LNCAP (cell line): ENCODE results near the gene LTB4R.

Experiments used
- TF ChIP-seq, protein P1 (sequence below): fragments of 450-650 bp; IDR thresholded peaks from 2 replicates; pipeline ENCODE4 v1.5.1; 2017; ENCODE audit warnings: mild to moderate bottlenecking

Gene LTB4R

DNA sequence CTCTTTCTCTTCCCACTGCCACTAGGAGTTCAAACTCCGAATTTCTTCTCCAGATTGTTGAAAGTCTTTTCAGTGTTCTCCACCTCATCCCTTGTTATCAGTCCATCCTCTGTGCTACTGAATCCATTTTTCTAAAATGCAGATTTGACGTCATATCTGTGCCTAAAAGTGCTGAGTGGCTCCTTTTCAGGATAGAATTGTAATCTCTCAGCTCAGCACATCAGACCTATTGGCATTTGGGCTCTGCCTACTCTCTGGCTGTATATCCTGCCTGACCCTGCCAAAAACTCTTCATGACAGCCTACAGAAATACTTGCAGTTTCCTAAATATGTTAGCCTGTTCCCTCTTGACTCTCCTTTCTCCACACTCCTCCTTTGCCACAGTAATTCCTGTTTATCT lies 38.8 kb upstream of the LTB4R start:
- TF ChIP-seq, protein P1, sequence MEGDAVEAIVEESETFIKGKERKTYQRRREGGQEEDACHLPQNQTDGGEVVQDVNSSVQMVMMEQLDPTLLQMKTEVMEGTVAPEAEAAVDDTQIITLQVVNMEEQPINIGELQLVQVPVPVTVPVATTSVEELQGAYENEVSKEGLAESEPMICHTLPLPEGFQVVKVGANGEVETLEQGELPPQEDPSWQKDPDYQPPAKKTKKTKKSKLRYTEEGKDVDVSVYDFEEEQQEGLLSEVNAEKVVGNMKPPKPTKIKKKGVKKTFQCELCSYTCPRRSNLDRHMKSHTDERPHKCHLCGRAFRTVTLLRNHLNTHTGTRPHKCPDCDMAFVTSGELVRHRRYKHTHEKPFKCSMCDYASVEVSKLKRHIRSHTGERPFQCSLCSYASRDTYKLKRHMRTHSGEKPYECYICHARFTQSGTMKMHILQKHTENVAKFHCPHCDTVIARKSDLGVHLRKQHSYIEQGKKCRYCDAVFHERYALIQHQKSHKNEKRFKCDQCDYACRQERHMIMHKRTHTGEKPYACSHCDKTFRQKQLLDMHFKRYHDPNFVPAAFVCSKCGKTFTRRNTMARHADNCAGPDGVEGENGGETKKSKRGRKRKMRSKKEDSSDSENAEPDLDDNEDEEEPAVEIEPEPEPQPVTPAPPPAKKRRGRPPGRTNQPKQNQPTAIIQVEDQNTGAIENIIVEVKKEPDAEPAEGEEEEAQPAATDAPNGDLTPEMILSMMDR = no peak

DNA sequence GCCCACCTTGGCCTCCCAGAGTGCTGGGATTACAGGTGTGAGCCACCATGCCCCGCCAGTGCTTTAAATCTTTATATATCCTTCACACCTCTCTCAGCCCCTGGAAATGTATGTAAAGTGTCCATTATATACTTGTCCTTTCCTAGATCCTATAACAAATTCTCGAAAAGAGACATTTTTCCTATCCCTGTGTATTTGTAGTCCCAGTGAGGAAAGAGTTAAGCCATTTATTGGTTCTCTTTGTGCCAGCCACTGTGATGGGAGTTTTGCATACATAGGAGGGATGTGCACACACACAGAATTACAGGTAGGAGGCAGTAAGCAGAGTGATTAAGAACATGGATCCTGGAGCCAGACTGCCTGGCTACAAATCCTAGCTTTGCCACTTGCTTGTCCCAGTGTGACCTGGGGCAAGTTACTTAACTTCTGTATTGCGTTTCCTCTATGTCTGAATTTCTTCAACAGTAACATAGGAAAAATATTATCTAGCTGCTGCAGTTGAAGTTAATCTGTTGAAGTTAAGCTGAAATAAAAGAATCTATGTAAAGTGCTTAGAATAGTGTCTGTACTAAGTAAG lies 37.8 kb upstream of the LTB4R start:
- TF ChIP-seq, protein P1 = peak; percentile 32; the same call in 1 of the 2 replicates

DNA sequence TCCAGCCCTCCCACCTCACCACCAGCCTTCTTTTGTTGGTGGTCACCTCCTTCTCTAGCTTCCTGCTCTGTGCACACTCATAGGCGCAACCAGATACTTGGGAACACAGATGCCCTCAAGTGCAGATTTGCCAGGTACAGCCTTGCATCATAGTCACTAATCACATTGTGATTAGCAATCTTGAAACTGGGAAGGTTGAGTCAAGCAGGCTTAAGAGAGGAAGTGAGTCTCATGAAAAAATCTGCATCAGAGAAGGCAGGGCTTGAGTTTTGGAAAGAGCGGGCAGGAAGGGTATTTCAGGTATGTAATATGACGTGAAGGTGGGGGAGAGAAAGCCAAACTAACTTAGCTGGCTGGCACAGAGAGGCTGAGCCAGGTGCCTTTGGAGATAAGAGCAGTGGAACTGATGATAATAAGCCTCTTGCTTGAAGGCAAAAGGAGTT lies 37.2 kb upstream of the LTB4R start:
- TF ChIP-seq, protein P1 = no peak

DNA sequence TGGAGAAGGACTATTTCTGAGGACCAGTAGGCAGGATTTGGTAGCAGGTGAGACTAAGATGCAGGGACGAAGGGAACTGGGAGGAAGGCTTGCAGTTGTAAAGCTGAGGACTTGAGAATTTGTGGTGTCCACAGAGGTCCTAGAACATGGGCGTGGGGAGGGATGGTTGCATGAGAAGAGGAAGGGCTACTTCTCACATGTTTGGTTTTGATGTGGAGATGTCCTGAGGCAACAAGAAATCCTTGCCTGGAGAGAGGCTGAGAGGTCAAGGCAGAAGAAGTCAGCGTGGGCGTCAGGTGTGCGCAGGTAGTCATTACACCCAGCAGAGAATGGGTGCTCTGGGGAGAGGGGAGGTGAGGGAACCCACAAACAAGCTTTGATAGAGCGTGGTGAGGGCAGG lies 34.2 kb upstream of the LTB4R start:
- TF ChIP-seq, protein P1 = no peak

DNA sequence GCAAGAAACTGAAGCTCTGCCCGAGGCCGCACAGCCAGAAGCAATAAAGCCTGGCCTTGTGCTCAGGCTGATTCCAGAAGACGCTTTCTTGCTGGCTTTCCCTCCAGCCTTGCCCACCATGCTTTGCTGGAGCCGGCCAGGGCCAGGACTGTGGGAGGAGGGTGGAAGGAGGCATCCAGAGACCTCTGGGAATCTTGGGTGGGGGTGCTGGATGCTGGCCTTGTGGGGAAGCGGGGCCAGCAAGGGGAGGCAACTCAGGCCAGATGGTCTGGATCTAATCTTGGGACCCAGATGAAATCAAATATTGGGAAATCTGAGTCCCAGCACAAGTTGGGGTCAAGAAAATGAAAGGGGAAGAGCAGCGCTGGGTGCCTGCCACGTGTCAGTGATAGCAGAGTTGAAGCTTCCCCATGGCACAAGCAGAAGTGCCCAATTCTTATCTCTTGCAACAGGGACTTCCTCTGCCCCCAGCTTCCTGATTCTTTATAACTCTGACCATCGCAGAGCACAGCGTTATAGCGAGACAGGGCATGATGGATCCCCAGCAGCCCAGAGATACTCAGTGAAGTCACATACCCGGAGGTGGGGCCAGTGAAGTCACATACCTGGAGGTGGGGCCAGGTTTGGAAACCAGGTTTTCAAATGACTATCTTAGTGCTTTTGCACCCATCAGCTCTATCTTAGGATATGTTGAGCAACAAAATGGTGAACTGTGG lies 33.5 kb upstream of the LTB4R start:
- TF ChIP-seq, protein P1 = no peak

DNA sequence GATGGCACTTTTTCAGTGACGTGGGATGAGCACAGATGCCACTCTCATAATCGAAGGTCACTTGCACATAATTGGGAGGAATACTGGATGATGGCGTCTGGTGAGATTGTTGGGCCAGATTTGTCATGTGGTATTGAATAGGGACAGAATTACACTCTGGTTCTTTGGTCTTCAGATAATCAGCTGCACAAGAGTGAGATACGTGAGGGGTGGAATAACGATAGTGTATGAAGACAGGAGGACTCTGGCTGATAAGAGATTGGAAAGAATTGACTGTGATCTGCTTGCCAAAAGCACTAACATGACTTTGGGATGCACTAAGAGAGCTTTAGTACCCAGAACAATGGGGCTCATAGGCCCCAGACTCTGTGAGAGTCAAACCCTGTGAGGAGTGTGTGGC lies 32.9 kb upstream of the LTB4R start:
- TF ChIP-seq, protein P1 = no peak

DNA sequence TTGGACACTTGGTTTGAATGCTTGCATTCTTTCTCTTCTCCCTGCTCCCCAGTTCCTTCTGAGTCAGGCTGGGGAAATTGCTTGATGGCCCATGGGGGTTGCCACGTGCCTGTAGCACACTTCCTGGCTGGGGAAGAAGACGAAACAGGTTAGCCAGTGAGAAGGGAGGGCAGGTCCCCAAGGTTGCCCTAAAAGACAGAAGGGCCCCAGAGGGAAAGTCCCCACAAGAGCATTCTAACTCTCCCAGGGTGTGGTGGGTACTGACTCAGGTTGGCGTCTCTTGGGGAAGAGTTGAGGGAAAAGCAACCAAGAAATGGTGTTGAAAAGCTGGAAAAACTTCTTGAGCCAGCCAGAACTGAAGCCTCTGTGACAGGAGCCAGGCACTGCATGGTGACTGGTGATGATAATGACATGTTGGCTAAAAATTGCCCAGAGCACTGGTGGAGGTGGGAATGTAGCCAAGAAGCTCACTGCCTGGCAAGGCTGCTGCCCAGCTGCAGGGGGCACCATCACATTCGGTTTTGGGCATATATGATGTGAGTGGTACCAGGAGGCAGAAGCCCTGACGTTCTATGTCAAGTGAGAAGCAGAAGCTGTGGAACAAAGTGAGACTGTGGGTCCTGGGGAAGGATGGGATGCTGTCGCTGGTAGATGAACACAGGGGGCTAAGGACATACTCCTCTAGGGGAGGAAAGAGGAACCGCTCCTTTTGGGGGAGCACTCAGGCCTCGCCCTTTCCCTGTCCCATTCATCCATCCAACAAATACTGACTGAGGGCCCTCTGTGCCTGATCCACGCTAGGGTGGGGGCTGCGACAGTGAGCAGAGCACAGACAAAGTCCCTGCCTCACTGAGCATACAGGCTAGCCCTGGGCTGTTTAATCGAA lies 31.8 kb upstream of the LTB4R start:
- TF ChIP-seq, protein P1 = peak; percentile 20; the same call in 1 of the 2 replicates
